Panc1 (cell line): Measurements from ENCODE around the gene CAVIN2.

Experiments used
- TF ChIP-seq, protein P1 (sequence below): fragments of 450-650 bp; IDR thresholded peaks from 2 replicates; pipeline ENCODE4 v1.5.1; 2017; ENCODE audit warnings: mild to moderate bottlenecking
- TF ChIP-seq, protein P2 (sequence below), 2 experiments: IDR thresholded peaks; 2 replicates each; pipeline ENCODE4 v1.6.1; 2011 to 2012; ENCODE audit warnings: low read depth in 2 of 2, control low read depth in 1 of 2, low read length in 1 of 2, mild to moderate bottlenecking in 1 of 2, moderate library complexity in 1 of 2; ENCODE audit not compliant: insufficient read depth in 1 of 2

DNA sequence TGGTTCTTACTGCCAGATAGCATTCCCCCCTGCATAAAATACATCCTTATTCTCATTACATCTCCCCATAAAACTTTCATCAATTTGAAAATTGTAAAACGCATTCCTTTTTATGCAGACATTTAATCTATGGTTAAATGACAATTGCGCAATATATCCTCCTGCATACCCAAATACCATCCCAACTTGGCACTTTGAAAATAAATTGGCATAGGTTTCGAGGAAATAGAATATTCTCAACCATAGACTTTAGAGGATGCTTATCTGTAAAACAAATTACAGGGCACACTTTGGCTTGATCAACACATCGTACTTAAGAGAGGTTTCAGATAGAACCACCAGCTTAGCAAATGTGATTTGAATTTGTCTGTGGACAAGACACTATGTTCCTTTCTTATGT is 31.0 kb upstream of the CAVIN2 start:
- TF ChIP-seq, protein P1, sequence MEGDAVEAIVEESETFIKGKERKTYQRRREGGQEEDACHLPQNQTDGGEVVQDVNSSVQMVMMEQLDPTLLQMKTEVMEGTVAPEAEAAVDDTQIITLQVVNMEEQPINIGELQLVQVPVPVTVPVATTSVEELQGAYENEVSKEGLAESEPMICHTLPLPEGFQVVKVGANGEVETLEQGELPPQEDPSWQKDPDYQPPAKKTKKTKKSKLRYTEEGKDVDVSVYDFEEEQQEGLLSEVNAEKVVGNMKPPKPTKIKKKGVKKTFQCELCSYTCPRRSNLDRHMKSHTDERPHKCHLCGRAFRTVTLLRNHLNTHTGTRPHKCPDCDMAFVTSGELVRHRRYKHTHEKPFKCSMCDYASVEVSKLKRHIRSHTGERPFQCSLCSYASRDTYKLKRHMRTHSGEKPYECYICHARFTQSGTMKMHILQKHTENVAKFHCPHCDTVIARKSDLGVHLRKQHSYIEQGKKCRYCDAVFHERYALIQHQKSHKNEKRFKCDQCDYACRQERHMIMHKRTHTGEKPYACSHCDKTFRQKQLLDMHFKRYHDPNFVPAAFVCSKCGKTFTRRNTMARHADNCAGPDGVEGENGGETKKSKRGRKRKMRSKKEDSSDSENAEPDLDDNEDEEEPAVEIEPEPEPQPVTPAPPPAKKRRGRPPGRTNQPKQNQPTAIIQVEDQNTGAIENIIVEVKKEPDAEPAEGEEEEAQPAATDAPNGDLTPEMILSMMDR: no peak
- TF ChIP-seq, protein P2, sequence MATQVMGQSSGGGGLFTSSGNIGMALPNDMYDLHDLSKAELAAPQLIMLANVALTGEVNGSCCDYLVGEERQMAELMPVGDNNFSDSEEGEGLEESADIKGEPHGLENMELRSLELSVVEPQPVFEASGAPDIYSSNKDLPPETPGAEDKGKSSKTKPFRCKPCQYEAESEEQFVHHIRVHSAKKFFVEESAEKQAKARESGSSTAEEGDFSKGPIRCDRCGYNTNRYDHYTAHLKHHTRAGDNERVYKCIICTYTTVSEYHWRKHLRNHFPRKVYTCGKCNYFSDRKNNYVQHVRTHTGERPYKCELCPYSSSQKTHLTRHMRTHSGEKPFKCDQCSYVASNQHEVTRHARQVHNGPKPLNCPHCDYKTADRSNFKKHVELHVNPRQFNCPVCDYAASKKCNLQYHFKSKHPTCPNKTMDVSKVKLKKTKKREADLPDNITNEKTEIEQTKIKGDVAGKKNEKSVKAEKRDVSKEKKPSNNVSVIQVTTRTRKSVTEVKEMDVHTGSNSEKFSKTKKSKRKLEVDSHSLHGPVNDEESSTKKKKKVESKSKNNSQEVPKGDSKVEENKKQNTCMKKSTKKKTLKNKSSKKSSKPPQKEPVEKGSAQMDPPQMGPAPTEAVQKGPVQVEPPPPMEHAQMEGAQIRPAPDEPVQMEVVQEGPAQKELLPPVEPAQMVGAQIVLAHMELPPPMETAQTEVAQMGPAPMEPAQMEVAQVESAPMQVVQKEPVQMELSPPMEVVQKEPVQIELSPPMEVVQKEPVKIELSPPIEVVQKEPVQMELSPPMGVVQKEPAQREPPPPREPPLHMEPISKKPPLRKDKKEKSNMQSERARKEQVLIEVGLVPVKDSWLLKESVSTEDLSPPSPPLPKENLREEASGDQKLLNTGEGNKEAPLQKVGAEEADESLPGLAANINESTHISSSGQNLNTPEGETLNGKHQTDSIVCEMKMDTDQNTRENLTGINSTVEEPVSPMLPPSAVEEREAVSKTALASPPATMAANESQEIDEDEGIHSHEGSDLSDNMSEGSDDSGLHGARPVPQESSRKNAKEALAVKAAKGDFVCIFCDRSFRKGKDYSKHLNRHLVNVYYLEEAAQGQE (IDR thresholded peaks at IDR 0.05; ENCODE audit: insufficient read depth in 1 of 2, low read depth in 2 of 2, low read length in 1 of 2): no peak
